IMR-90 (cell line): ENCODE data around the gene CTIF. TPM values are rescaled to one million over a fixed set of nuclear protein-coding genes. Genes with fewer than 3 reads are reported as not detected.

Experiments
- ATAC-seq: fragments of 200-7000 bp; cut with Tn5 transposase; 2 replicates; pipeline ENCODE4 v1.9.1; 2020; ENCODE audit warnings: low read depth, mild to moderate bottlenecking, moderate library complexity
- BruUV-seq: library from RNA; stranded (reverse); fragments of 400-500 nt; replicated peaks from 2 replicates; lab custom pipeline; 2021; lab: Mats Ljungman, UMichigan
- CTCF ChIA-PET: fragments of 300-600 bp; formaldehyde crosslinking; extraction: SDS; loops from one replicate; lab custom pipeline; 2021; ENCODE audit warnings: antibody characterized with exemption; lab: Yijun Ruan, JAX
- POLR2A ChIA-PET: fragments of 300-600 bp; sonication (Branson Sonifier 250); formaldehyde crosslinking; loops from one replicate; lab custom pipeline; 2022; ENCODE audit warnings: antibody characterized with exemption; ENCODE audit not compliant: unreplicated experiment; lab: Charles Lee
- DNase-seq: peaks from one replicate; pipeline ENCODE4 v3.0.0; 2013
- H2AFZ ChIP-seq: replicated peaks from 2 replicates; pipeline ENCODE3; 2013; ENCODE audit warnings: low read length, mild to moderate bottlenecking; ENCODE audit not compliant: poor library complexity
- H2AK5ac ChIP-seq: 2 replicates; pipeline ENCODE4 v1.6.1; 2013; ENCODE audit warnings: low read depth, low read length, inconsistent platforms
- H2AK9ac ChIP-seq: replicated peaks from 2 replicates; pipeline ENCODE3; 2013; ENCODE audit warnings: mild to moderate bottlenecking, low read depth, low read length, moderate library complexity; ENCODE audit not compliant: poor library complexity
- H2BK120ac ChIP-seq: 2 replicates; pipeline ENCODE4 v1.6.1; 2013; ENCODE audit warnings: low read depth, low read length, inconsistent platforms
- H2BK15ac ChIP-seq: 3 replicates; pipeline ENCODE4 v1.6.1; 2013; ENCODE audit warnings: low read depth, low read length, inconsistent platforms
- H2BK20ac ChIP-seq: 2 replicates; pipeline ENCODE4 v1.6.1; 2013; ENCODE audit warnings: low read depth, mild to moderate bottlenecking, inconsistent platforms, low read length, moderate library complexity
- H2BK5ac ChIP-seq: 2 replicates; pipeline ENCODE4 v1.6.1; 2013; ENCODE audit warnings: mild to moderate bottlenecking, low read depth, low read length, inconsistent platforms; ENCODE audit not compliant: poor library complexity, severe bottlenecking
- H3K14ac ChIP-seq: replicated peaks from 2 replicates; pipeline ENCODE4 v1.6.1; 2013; ENCODE audit warnings: low read depth, low read length, inconsistent platforms
- H3K18ac ChIP-seq: 2 replicates; pipeline ENCODE4 v1.6.1; 2013; ENCODE audit warnings: low read depth, low read length, control low read depth
- H3K23ac ChIP-seq: 2 replicates; pipeline ENCODE4 v1.6.1; 2013; ENCODE audit warnings: low read depth, low read length, inconsistent platforms
- H3K27ac ChIP-seq: 2 replicates; pipeline ENCODE4 v1.5.1; 2013; ENCODE audit warnings: mild to moderate bottlenecking, control low read depth, low read length; ENCODE audit not compliant: insufficient read depth
- H3K27me3 ChIP-seq: 2 replicates; pipeline ENCODE4 v1.6.1; 2013; ENCODE audit warnings: low read length; ENCODE audit not compliant: control insufficient read depth, insufficient read depth
- H3K36me3 ChIP-seq: 2 replicates; pipeline ENCODE4 v1.6.1; 2013; ENCODE audit warnings: low read length, mixed read lengths; ENCODE audit not compliant: control insufficient read depth, insufficient read depth
- H3K4ac ChIP-seq: 2 replicates; pipeline ENCODE4 v1.6.1; 2013; ENCODE audit warnings: low read depth, low read length, inconsistent platforms
- H3K4me1 ChIP-seq: 2 replicates; pipeline ENCODE4 v1.6.1; 2013; ENCODE audit warnings: low read length, mixed read lengths; ENCODE audit not compliant: control insufficient read depth, insufficient read depth
- H3K4me2 ChIP-seq: 2 replicates; pipeline ENCODE4 v1.6.1; 2013; ENCODE audit warnings: low read depth, mild to moderate bottlenecking, control low read depth, low read length, moderate library complexity
- H3K4me3 ChIP-seq: 2 replicates; pipeline ENCODE4 v1.5.1; 2013; ENCODE audit warnings: low read depth, mild to moderate bottlenecking, control low read depth, low read length, moderate library complexity; ENCODE audit not compliant: insufficient read depth
- H3K56ac ChIP-seq: 2 replicates; pipeline ENCODE4 v1.6.1; 2013; ENCODE audit warnings: low read length, inconsistent platforms; ENCODE audit not compliant: insufficient read depth; ENCODE audit errors: extremely low read depth
- H3K79me1 ChIP-seq, 2 experiments: 2 replicates each; pipeline ENCODE4 v1.6.1; 2013; ENCODE audit warnings: low read length in 2 of 2, inconsistent platforms in 1 of 2, low read depth in 1 of 2
- H3K9ac ChIP-seq: 2 replicates; pipeline ENCODE4 v1.6.1; 2013; ENCODE audit warnings: low read depth, low read length, control low read depth
- H3K9me1 ChIP-seq: 2 replicates; pipeline ENCODE4 v1.6.1; 2013; ENCODE audit warnings: low read length, inconsistent platforms; ENCODE audit not compliant: insufficient read depth
- H3K9me3 ChIP-seq: 2 replicates; pipeline ENCODE4 v1.6.1; 2013; ENCODE audit warnings: low read length; ENCODE audit not compliant: control insufficient read depth, insufficient read depth
- H4K20me1 ChIP-seq: 2 replicates; pipeline ENCODE4 v1.6.1; 2013; ENCODE audit warnings: low read length, inconsistent platforms; ENCODE audit not compliant: insufficient read depth
- H4K5ac ChIP-seq: 2 replicates; pipeline ENCODE4 v1.6.1; 2013; ENCODE audit warnings: mild to moderate bottlenecking, low read depth, low read length, control low read depth
- H4K8ac ChIP-seq, 2 experiments: 2 replicates each; pipeline ENCODE4 v1.6.1; 2013; ENCODE audit warnings: low read depth in 2 of 2, low read length in 2 of 2, control low read depth in 1 of 2, inconsistent platforms in 1 of 2
- H4K91ac ChIP-seq: 2 replicates; pipeline ENCODE4 v1.6.1; 2013; ENCODE audit warnings: low read depth, low read length, inconsistent platforms; ENCODE audit not compliant: insufficient read depth
- BHLHE40 ChIP-seq: fragments of 150-350 bp; IDR thresholded peaks from 2 replicates; pipeline ENCODE4 v1.6.1; 2016; ENCODE audit warnings: mild to moderate bottlenecking, low read depth, low read length
- CEBPB ChIP-seq: IDR thresholded peaks from 2 replicates; pipeline ENCODE4 v1.6.1; 2012; ENCODE audit warnings: low read depth, low read length, improper control_type of control experiment
- CHD1 ChIP-seq: IDR thresholded peaks from 2 replicates; pipeline ENCODE4 v1.6.1; 2012; ENCODE audit warnings: low read depth, low read length, improper control_type of control experiment
- FOS ChIP-seq: fragments of 150-350 bp; IDR thresholded peaks from 2 replicates; pipeline ENCODE4 v1.6.1; 2016; ENCODE audit warnings: low read depth, low read length
- MAFK ChIP-seq: IDR thresholded peaks from 2 replicates; pipeline ENCODE4 v1.6.1; 2012; ENCODE audit warnings: low read depth, low read length, improper control_type of control experiment
- MAZ ChIP-seq: IDR thresholded peaks from 2 replicates; pipeline ENCODE4 v1.6.1; 2012; ENCODE audit warnings: low read depth, mild to moderate bottlenecking, low read length, improper control_type of control experiment, moderate library complexity, borderline replicate concordance
- NFE2L2 ChIP-seq: fragments of 150-350 bp; IDR thresholded peaks from 2 replicates; pipeline ENCODE4 v1.6.1; 2016; ENCODE audit warnings: low read depth, mild to moderate bottlenecking, low read length
- POLR2A ChIP-seq: IDR thresholded peaks from 2 replicates; pipeline ENCODE4 v1.6.1; 2012; ENCODE audit warnings: mild to moderate bottlenecking, low read depth, low read length
- RAD21 ChIP-seq: IDR thresholded peaks from 2 replicates; pipeline ENCODE4 v1.6.1; 2012; ENCODE audit warnings: low read length, improper control_type of control experiment
- SMC3 ChIP-seq: fragments of 150-350 bp; IDR thresholded peaks from 2 replicates; pipeline ENCODE4 v1.6.1; 2016; ENCODE audit warnings: low read depth, mild to moderate bottlenecking, antibody characterized with exemption, low read length, moderate library complexity
- WGBS, 2 experiments: methylation state at CpG; one replicate each; pipeline versions ENCODE4 v1.1.5 to v1.1.7; 2013; ENCODE audit warnings: missing lambda C conversion rate in 2 of 2; ENCODE audit not compliant: insufficient read length in 1 of 2; ENCODE audit errors: extremely low coverage in 2 of 2; 5-methylcytosine and 5-hydroxymethylcytosine counted together
- dilution Hi-C: fragments of 300-500 bp; cut with HindIII; formaldehyde crosslinking; loops from one replicate; pipeline ENCODE4 v1.14.3; 2018; ENCODE audit warnings: low sequenced_read_pairs; ENCODE audit not compliant: unreplicated experiment
- in situ Hi-C: fragments of 300-500 bp; cut with MboI; formaldehyde crosslinking; loops from 3 replicates; pipeline ENCODE4 v1.14.3; 2019; ENCODE audit warnings: low sequenced_read_pairs, inconsistent platforms, mixed read lengths
- intact Hi-C: fragments of 100-400 bp; cut with micrococcal nuclease; formaldehyde crosslinking; loops from 2 replicates; pipeline ENCODE4 v1.10.0; 2022
- polyA plus RNA-seq, 3 experiments: library from polyadenylated mRNA; depleted of rRNA; stranded (reverse); fragments of >200 nt; gene quantifications; 2 replicates each; pipeline ENCODE4 v1.2.3, GENCODE V29; 2012; ENCODE audit warnings: low replicate concordance in 1 of 3
- total RNA-seq: library from RNA; depleted of rRNA; stranded (reverse); fragments of >200 nt; gene quantifications from 2 replicates; pipeline ENCODE4 v1.2.3, GENCODE V29; 2012
- TF ChIP-seq, protein P1 (sequence below): fragments of 150-350 bp; IDR thresholded peaks from 2 replicates; pipeline ENCODE4 v1.6.1; 2016; ENCODE audit warnings: low read depth, mild to moderate bottlenecking, low read length, moderate library complexity, borderline replicate concordance

The CTIF gene
- total and polyA plus RNA-seq, 2 of the 4 experiments (the other 2 are of a cell fraction), result 25.1 to 57.0 TPM

GRCh38 chr18:48636436-48636835 is 97.6 kb downstream of the CTIF start:
- Histone ChIP-seq H3K23ac (no peak overlapping the region), H3K14ac (no peak overlapping the region), H3K4ac (no peak overlapping the region), H3K27ac (no peak overlapping the region), H3K4me1 (peaks cover 18% of the 10 kb centered on the region), H3K9me3 (no peaks in the 10 kb centered on the region), H4K8ac (no peak overlapping the region), H4K20me1 (peaks cover 25% of the 10 kb centered on the region), H2BK5ac (no peak overlapping the region), H3K9me1 (peaks cover 56% of the 10 kb centered on the region), H2BK15ac (no peak overlapping the region), H3K56ac (no peak overlapping the region), H3K36me3 (peaks cover 30% of the 10 kb centered on the region), H3K27me3 (no peaks in the 10 kb centered on the region), H3K4me2 (no peak overlapping the region), H3K9ac (no peak overlapping the region), H4K5ac (no peak overlapping the region), H3K18ac (no peak overlapping the region), H2AFZ (no peak overlapping the region), H3K79me1 (peaks cover 55 to 98% of the 10 kb centered on the region in 2 experiments), H2BK20ac (no peak overlapping the region), H4K91ac (no peak overlapping the region), H2AK9ac (no peak overlapping the region), H2AK5ac (no peak overlapping the region), H3K4me3 (no peak overlapping the region), H2BK120ac (no peak overlapping the region)
- intact Hi-C loops (no loop called here), in situ Hi-C loops (loop anchor here (25.0 kb wide), 1 partner anchor 1651 kb away; the partner anchor contains the start of genes CXXC1 and MBD1), dilution Hi-C loops (no loop called here)
- ChIA-PET POLR2A (no interaction called here), CTCF (no interaction called here)
- TF ChIP-seq BHLHE40 (no peak), NFE2L2 (no peak), RAD21 (no peak), CEBPB (no peak), MAFK (no peak), MAZ (no peak), FOS (no peak), POLR2A (no peak), SMC3 (no peak), CHD1 (no peak)
- TF ChIP-seq, protein P1, sequence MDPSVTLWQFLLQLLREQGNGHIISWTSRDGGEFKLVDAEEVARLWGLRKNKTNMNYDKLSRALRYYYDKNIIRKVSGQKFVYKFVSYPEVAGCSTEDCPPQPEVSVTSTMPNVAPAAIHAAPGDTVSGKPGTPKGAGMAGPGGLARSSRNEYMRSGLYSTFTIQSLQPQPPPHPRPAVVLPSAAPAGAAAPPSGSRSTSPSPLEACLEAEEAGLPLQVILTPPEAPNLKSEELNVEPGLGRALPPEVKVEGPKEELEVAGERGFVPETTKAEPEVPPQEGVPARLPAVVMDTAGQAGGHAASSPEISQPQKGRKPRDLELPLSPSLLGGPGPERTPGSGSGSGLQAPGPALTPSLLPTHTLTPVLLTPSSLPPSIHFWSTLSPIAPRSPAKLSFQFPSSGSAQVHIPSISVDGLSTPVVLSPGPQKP, result no peak
- ATAC-seq (no peak), DNase-seq (no peak)
- BruUV-seq, result no TSS peak
- WGBS, 2 experiments, result 100% methylated on average over 1 of the region's 9 CpGs; no CpG with 5 or more reads in 1 of the 2 experiments
